ENCODE measurements around the gene AP2A2.

DNA sequence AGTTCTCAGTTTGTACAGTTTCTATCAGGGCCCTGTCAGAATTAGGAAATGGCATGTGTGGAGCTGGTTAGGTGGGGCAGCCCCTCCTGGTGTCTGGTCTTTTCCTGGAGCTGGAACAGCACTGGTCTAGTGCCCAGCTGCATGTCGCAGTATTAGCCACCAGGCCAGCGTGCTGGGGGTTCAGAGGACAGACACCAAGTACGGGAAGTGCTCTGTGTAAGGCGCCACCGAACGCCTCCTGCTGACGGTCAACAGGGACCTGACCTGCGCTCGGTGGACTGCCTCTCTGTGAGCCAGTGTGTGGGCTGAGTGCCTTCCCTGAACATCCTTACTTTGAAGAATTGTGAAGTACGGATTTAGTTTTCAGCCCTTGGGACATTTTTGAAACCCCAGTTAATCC, 33.9 kb downstream of the AP2A2 start:
- TF ChIP-seq CTCF (IDR thresholded peaks at IDR 0.05) (peak; percentile 36 to 68 (median 58)), POLR2A (IDR thresholded peaks at IDR 0.05) (no peak)
